ACHN (cell line): ENCODE results near the gene B3GNT4.

Source experiments
- DNase-seq: peaks from one replicate; pipeline ENCODE4 v3.0.0-alpha.2; 2015
- in situ Hi-C: cut with HindIII; loops from 2 replicates; pipeline ENCODE4 v1.10.0; 2017; ENCODE audit warnings: low sequenced_read_pairs, low pct_ligation_motif_present, low pct_unique_long_range_greater_than_20kb

Gene B3GNT4

GRCh38 chr12:122206111-122206881, 2.8 kb downstream of the B3GNT4 start:
- DNase-seq = no peak
- in situ Hi-C loops = no loop called here

- DNase-seq = no peak
- in situ Hi-C loops = no loop called here
These were observed 3.5 kb downstream of the B3GNT4 start for GRCh38 chr12:122206976-122207375.

GRCh38 chr12:122207391-122207790, 3.9 kb downstream of the B3GNT4 start:
- in situ Hi-C loops = no loop called here
- DNase-seq = no peak

GRCh38 chr12:122208073-122208820, 4.7 kb downstream of the B3GNT4 start:
- DNase-seq = no peak
- in situ Hi-C loops = no loop called here

- no peak for DNase-seq
- in situ Hi-C loops = no loop called here
These were observed 12.3 kb downstream of the B3GNT4 start for GRCh38 chr12:122215771-122216170.

GRCh38 chr12:122216445-122216844, 12.9 kb downstream of the B3GNT4 start:
- DNase-seq = no peak
- in situ Hi-C loops = no loop called here

- in situ Hi-C loops = no loop called here
These were observed 22.3 kb downstream of the B3GNT4 start, which contains the start of gene DIABLO for GRCh38 chr12:122225683-122226365. Gene DIABLO, minus strand, starts transcription at chr12:122226052. Its CDS starts 38 bp downstream, at chr12:122226014.

GRCh38 chr12:122226366-122227125, 23.0 kb downstream of the B3GNT4 start:
- in situ Hi-C loops = no loop called here

More at GRCh38 chr12:122225683-122226365, 22.3 kb downstream of the B3GNT4 start, which contains the start of gene DIABLO:
- DNase-seq = peak; percentile 100

GRCh38 chr12:122227341-122227740, 23.8 kb downstream of the B3GNT4 start:
- no peak for DNase-seq
- in situ Hi-C loops = no loop called here

More at GRCh38 chr12:122226366-122227125, 23.0 kb downstream of the B3GNT4 start:
- no peak for DNase-seq

GRCh38 chr12:122228092-122228491, 24.6 kb downstream of the B3GNT4 start:
- in situ Hi-C loops = no loop called here
- no peak for DNase-seq

- DNase-seq = no peak
- in situ Hi-C loops = no loop called here
These were observed 27.3 kb downstream of the B3GNT4 start for GRCh38 chr12:122230798-122231197.

GRCh38 chr12:122232691-122233090, 29.2 kb downstream of the B3GNT4 start:
- no peak for DNase-seq
- in situ Hi-C loops = no loop called here

- DNase-seq = no peak
- in situ Hi-C loops = no loop called here
These were observed 32.2 kb downstream of the B3GNT4 start for GRCh38 chr12:122235741-122236140.

GRCh38 chr12:122238861-122239260, 35.4 kb downstream of the B3GNT4 start:
- in situ Hi-C loops = no loop called here
- no peak for DNase-seq

GRCh38 chr12:122243965-122244364, 40.5 kb downstream of the B3GNT4 start:
- in situ Hi-C loops = no loop called here
- DNase-seq = no peak

GRCh38 chr12:122244565-122245371, 41.3 kb downstream of the B3GNT4 start:
- no peak for DNase-seq
- in situ Hi-C loops = no loop called here

- in situ Hi-C loops = no loop called here
- DNase-seq = no peak
These were observed 42.0 kb downstream of the B3GNT4 start for GRCh38 chr12:122245553-122245952.

- no peak for DNase-seq
- in situ Hi-C loops = no loop called here
These were observed 46.5 kb downstream of the B3GNT4 start for GRCh38 chr12:122250047-122250446.
